Loucy (cell line): Measurements from ENCODE around the gene BRAP.
"Not testable (repeated sequence)": the region's sequence is repeated elsewhere in the genome, so short reads cannot be mapped to it uniquely, and the experiment has no call there.

Source experiments
- H2AFZ ChIP-seq: fragments of 200-600 bp; sonication (generic); 2 replicates; pipeline ENCODE4 v1.6.0; 2016; ENCODE audit warnings: antibody characterized with exemption, mild to moderate bottlenecking, low read length, moderate library complexity
- H3F3A ChIP-seq: fragments of 200-600 bp; 2 replicates; pipeline ENCODE4 v1.6.0; 2016; ENCODE audit warnings: antibody characterized with exemption, low read depth, mild to moderate bottlenecking
- H3K27me3 ChIP-seq: fragments of 200-600 bp; sonication (generic); 2 replicates; pipeline ENCODE4 v1.6.1; 2014; ENCODE audit warnings: low read length, mild to moderate bottlenecking; ENCODE audit not compliant: insufficient read depth, poor library complexity, severe bottlenecking
- H3K36me3 ChIP-seq: fragments of 200-600 bp; sonication (generic); 2 replicates; pipeline ENCODE4 v1.6.1; 2016; ENCODE audit warnings: low read length; ENCODE audit not compliant: insufficient read depth
- H3K4me1 ChIP-seq: fragments of 200-600 bp; sonication (generic); 2 replicates; pipeline ENCODE4 v1.5.1; 2014; ENCODE audit warnings: low read length, mild to moderate bottlenecking; ENCODE audit not compliant: insufficient read depth, poor library complexity, severe bottlenecking
- H3K4me2 ChIP-seq: fragments of 200-600 bp; sonication (generic); 2 replicates; pipeline ENCODE4 v1.6.0; 2014; ENCODE audit warnings: antibody characterized with exemption, low read length, low read depth, mild to moderate bottlenecking; ENCODE audit not compliant: poor library complexity, severe bottlenecking
- H3K4me3 ChIP-seq: fragments of 200-600 bp; sonication (generic); 2 replicates; pipeline ENCODE4 v1.5.1; 2014; ENCODE audit warnings: low read length, mild to moderate bottlenecking, mixed read lengths; ENCODE audit not compliant: poor library complexity, severe bottlenecking
- H3K79me2 ChIP-seq: fragments of 200-600 bp; sonication (generic); 2 replicates; pipeline ENCODE4 v1.6.1; 2014; ENCODE audit warnings: low read length; ENCODE audit not compliant: insufficient read depth
- H3K9ac ChIP-seq: fragments of 200-600 bp; sonication (generic); 2 replicates; pipeline ENCODE4 v1.6.0; 2014; ENCODE audit warnings: mild to moderate bottlenecking, low read depth, low read length, moderate library complexity; ENCODE audit not compliant: poor library complexity, severe bottlenecking
- H3K9me2 ChIP-seq: fragments of 200-600 bp; sonication (generic); replicated peaks from 2 replicates; pipeline ENCODE4 v1.6.1; 2016; ENCODE audit warnings: low read depth, low read length, mixed read lengths
- H3K9me3 ChIP-seq: fragments of 200-600 bp; sonication (generic); 2 replicates; pipeline ENCODE4 v1.6.1; 2014; ENCODE audit warnings: mild to moderate bottlenecking, antibody characterized with exemption, low read length, low read depth; ENCODE audit not compliant: insufficient read depth
- H4K20me1 ChIP-seq: fragments of 200-600 bp; sonication (generic); 2 replicates; pipeline ENCODE4 v1.6.0; 2014; ENCODE audit warnings: antibody characterized with exemption, low read length, mild to moderate bottlenecking; ENCODE audit not compliant: insufficient read depth, poor library complexity, severe bottlenecking
- CTCF ChIP-seq: fragments of 200-600 bp; sonication (generic); conservative IDR thresholded peaks from 2 replicates; pipeline ENCODE4 v1.5.1; 2014; ENCODE audit warnings: mild to moderate bottlenecking, antibody characterized with exemption, low read length
- EZH2phosphoT487 ChIP-seq: fragments of 200-600 bp; IDR thresholded peaks from 2 replicates; pipeline ENCODE4 v1.6.1; 2018; ENCODE audit warnings: antibody characterized with exemption, mild to moderate bottlenecking, moderate library complexity, borderline replicate concordance

BRAP gene

GRCh38 chr12:111655356-111655755 lies 30.4 kb downstream of the BRAP start:
- H3F3A ChIP-seq = no peaks in the 10 kb centered on the region
- no peaks in the 10 kb centered on the region for H3K27me3 ChIP-seq
- H3K4me3 ChIP-seq = no peak overlapping the region
- no peak overlapping the region for H2AFZ ChIP-seq
- H3K4me2 ChIP-seq = no peak overlapping the region
- no peaks in the 10 kb centered on the region for H3K9me2 ChIP-seq
- H3K36me3 ChIP-seq = peaks cover 79% of the 10 kb centered on the region; the same call in 1 of the 2 replicates
- TF ChIP-seq EZH2phosphoT487 (no peak), CTCF (no peak)
- no peak overlapping the region for H3K9ac ChIP-seq
- no peaks in the 10 kb centered on the region for H3K4me1 ChIP-seq
- no peaks in the 10 kb centered on the region for H3K79me2 ChIP-seq
- H3K9me3 ChIP-seq = no peaks in the 10 kb centered on the region
- H4K20me1 ChIP-seq = no peaks in the 10 kb centered on the region

DNA sequence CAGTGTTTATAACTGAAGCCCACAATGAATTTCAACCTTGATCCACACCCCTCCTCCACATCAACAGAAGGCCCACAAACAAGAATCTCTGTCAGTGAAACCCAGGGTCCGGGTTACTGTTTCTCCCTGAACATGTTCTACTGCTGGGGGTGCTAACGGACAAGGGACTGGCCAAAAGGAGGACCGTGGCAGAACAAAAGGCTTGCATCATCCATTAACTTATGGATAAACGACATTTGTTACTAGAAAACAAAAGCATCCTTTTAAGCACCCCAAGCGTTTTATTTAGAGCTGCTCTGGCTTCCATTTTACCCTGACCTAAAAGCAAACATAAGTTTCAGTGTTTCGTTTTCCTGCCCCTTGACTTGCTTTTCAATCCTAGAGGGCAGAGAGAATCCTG lies 32.2 kb downstream of the BRAP start:
- H4K20me1 ChIP-seq = no peaks in the 10 kb centered on the region
- no peaks in the 10 kb centered on the region for H3F3A ChIP-seq
- H3K4me1 ChIP-seq = no peaks in the 10 kb centered on the region
- H3K27me3 ChIP-seq = no peaks in the 10 kb centered on the region
- H3K4me3 ChIP-seq = no peak overlapping the region
- no peaks in the 10 kb centered on the region for H3K9me3 ChIP-seq
- H3K36me3 ChIP-seq = peaks cover 76% of the 10 kb centered on the region; the same call in 1 of the 2 replicates
- no peak overlapping the region for H2AFZ ChIP-seq
- no peak overlapping the region for H3K9ac ChIP-seq
- no peak for TF ChIP-seq CTCF
- no peak for TF ChIP-seq EZH2phosphoT487
- H3K9me2 ChIP-seq = no peaks in the 10 kb centered on the region
- H3K4me2 ChIP-seq = no peak overlapping the region
- H3K79me2 ChIP-seq = no peaks in the 10 kb centered on the region

GRCh38 chr12:111652530-111652929 lies 33.2 kb downstream of the BRAP start:
- peaks cover 65% of the 10 kb centered on the region; the same call in 1 of the 2 replicates for H3K36me3 ChIP-seq

DNA sequence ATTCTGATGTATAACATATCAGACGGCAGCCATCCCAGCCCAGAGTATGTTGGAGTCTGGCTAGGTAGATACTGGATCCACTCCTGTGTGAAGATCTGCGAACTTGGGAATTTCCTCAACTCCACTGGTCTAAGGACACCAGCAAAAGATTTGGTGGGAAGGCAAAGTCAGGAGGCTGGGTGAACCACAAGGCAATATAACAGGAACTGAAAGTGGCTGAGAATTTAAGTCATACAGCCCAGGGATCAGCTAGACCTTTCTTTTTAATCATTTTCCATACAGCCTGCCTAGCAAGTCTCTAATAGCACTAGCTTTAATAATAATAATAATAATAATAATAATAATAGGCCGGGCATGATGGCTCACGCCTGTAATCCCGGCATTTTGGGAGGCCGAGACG lies 34.8 kb downstream of the BRAP start:
- H2AFZ ChIP-seq = no peak overlapping the region
- no peak overlapping the region for H3K4me3 ChIP-seq
- no peak overlapping the region for H3K4me2 ChIP-seq
- no peaks in the 10 kb centered on the region for H3K9me2 ChIP-seq
- H3K9me3 ChIP-seq = no peaks in the 10 kb centered on the region
- no peaks in the 10 kb centered on the region for H4K20me1 ChIP-seq
- no peaks in the 10 kb centered on the region for H3F3A ChIP-seq
- peaks cover 69% of the 10 kb centered on the region; the same call in 1 of the 2 replicates for H3K36me3 ChIP-seq
- H3K9ac ChIP-seq = no peak overlapping the region
- no peaks in the 10 kb centered on the region for H3K27me3 ChIP-seq
- TF ChIP-seq CTCF (no peak), EZH2phosphoT487 (no peak)
- H3K79me2 ChIP-seq = no peaks in the 10 kb centered on the region
- no peaks in the 10 kb centered on the region for H3K4me1 ChIP-seq

More at GRCh38 chr12:111652530-111652929, 33.2 kb downstream of the BRAP start:
- H3K27me3 ChIP-seq, H3K9me2 ChIP-seq, H3K9me3 ChIP-seq, H3K4me2 ChIP-seq, H3F3A ChIP-seq, H3K4me3 ChIP-seq, H3K4me1 ChIP-seq, H3K9ac ChIP-seq, H4K20me1 ChIP-seq, H2AFZ ChIP-seq, H3K79me2 ChIP-seq: not testable (repeated sequence)
